Stimulated activated CD4-positive, alpha-beta T cell treated with anti-CD3 and anti-CD28 coated beads, Interleukin-12 subunit alpha, Interleukin-12 subunit beta, amount 100 ng/mL, for 24 hours (primary cell): ENCODE results near the gene PCBP2.

Experiments
- DNase-seq, 2 experiments: peaks; one replicate each; pipeline ENCODE4 v3.0.0-alpha.2; 2020; ENCODE audit warnings: low read depth in 2 of 2

PCBP2 gene

DNA sequence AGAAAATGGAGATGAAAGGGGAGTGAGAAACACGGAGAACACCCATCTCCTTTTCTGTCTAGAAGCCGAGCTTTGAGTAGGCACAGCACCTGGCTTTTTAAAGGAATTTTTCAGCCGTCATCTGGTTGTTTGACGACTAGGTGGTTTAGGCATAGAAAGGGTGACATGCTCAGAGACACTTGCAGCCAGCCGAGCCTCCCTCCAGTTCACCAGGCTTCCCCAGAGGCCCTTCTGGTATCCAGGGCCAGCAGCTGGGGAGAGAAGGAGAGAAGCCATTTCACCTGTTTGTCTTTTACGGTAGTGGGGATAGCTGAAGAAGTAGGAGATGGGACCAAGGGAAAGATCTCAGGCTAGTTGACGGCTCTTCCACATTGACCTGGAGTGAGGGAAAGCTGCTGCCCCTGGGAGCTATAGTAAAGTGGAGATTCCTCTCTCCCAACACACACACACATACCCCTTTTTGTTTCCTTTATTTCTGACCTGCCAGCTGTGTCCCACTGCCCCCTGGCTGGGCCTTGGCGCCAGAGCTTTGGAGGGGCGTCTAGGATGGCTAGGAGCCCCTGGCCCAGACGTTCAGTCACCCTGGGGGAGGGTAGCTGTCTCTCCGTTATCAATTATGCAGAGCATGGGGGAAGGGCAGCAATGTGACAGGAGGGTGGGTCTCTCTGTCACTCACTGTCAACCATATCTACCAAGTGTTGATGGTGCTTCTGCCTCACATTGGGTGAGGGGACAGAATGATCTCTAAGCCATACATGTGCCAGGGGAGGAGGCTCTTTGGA, 41.9 kb downstream of the PCBP2 start:
- no peak for DNase-seq

DNA sequence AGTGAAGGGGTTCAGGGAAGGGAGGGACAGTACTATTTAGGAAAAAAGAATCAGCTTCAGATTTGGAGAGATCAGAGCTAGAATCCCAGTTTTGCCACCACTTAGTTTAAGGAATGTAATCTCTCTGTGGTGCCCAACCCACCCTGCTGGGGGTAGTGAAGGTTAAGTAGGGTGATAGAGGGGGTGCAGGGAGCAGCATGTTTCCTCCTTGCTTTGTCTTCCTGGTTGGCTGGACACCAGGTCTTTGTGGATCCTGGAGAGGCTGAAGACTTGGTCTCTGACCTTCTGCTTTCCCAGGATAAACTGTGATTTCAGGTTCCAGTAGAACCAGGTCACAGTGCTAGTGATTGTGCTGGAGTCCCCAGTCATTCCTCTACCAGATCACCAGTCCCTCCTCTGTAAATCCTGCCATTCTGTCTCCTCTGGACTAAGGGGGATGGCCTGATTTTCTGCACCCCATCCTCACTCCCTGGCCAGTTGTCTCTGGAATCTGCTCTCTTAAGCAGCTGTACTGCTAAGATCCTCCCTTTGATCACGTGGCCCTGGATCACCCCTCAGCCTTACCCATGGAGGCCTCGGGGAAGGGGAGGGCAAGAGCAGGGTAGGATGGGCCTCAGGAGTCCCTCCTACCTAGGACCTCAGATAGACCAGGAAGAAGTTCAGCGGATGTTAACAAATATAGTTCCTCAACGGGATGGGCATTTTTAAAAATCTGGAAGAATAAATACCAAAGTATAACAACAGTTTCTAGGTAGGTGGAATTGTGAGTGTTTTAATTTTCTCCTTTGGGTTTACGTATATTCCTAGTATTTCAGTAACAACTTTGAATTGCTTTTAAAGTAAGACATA, 44.2 kb downstream of the PCBP2 start:
- DNase-seq: no peak

DNA sequence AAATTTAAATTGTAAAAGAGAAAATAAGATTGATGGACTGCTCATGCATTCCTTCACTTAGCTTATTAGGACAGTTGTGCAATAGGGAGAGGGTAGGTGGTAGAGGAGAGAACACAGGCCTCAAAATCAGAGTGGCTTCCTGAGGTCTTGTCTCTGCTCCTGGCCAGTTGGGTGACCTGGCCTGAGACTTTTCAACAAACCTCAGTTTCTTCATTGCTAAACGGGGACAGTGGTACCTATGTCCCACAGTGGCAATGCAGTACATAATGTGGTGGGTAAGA, 44.8 kb downstream of the PCBP2 start:
- DNase-seq: no peak

DNA sequence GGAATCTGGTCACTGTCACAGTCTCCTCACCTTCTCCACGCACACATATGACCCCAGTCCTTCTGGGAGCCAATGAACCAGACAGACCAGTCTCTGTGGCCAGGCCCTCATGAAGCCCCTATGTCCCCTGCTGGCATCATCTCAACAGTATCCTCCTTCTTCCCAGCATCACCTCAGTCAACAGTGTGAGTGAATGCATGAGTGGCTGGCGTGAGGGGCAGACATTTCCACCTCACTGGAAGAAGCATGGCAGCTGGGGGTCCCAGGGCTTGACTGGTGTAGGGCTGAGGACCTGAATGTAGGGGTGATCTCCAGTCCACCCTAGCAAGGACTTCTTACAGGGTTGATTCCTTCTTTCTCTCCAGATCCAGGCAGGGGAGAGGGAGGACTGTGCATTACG, 45.6 kb downstream of the PCBP2 start:
- no peak for DNase-seq

DNA sequence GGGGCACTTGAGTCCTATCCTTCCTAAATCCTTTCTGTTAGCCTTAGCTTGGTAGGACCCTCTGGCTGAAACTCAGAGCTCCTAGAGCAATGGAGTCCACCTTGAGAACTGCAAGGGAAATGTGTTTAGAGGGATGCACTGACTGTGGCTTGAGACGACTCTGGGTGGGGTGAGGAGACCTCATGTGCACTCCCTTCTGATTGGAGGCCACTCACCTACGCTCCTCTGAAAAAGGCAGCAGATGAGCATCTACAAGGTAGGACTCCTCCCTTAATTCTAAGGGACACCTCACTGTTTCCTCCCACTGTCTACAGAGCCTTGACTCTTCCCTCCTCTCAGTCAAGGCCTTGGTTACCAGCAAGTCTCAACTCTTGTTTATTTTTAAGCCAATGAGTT, 46.3 kb downstream of the PCBP2 start:
- DNase-seq: no peak

DNA sequence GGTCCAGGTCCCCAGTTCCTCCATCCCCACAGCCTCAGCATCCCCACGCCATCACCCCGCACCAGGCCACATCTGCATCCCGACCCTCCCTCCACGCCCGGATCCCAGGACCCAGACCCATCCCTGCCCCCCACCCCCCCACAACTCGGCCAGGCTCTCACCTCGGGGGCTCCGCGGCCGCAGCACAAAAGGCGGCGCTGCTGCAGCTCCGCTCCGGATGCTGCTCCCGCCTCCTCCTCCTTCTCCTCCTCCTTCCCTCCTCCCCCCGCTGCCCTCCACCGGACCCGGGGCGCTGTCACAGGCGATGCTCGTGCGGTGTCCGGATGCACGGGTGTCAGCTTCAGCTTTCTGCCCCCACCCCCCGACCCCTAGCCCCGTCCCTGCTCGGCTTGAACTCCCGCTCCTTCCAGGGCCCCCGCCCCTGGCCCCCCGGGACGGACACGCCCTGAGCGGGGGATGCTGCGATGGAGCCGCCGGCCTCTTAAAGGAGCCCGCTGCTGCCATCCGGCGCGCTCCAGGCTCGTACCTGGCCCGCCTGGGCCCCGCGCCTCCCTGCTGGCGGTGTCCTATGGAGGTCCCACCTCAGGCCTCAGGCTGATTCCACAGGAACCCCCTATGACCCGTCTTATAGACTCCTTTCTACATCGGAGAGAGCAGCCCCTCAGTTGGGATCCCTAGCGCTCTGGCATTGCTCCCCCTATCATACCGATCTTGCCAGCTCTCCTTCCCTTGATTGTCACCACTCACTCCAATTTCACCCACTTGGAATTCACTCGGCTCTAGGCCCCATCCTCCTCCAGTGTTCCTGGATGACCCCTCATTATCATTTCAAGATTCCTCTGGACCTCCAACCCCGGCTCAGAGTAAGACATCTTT, 47.6 kb downstream of the PCBP2 start, which contains the start of gene MAP3K12:
Gene MAP3K12 (minus strand): TSS at position 193 of the 876 bp plus-strand sequence. CDS start 12,067 bp downstream, outside the sequence.
- peak in 1 of 2 experiments; percentile 59 for DNase-seq

DNA sequence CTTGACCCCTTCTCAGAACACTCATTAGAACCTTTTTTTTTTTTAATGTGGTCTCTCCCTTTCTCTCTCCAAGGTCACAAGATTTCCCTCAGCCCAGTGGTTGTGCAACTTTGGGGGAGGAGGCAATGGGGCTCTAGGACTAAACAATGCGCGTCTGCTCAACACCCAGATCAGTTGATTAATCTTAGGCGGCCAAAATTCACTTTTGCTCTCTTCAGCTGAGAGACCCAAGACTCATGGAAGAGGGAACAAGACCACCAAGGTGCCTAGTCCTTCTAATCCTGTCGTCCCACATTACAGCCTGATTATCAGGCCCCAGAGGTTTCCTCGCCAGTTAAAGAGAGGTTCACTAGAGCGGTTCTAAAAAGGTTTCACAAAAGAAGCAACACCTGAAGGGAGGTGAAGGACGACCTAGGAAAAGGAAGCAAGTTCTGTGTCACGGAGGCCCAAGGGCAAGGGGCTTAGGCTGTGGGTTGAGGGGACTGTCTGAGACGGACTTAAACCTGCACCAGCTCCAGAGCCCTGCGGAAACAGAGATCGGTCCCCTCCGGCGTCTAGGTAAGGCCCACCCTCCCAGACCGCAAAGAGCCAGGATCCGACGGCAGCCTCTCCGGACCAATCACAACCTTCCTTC, 48.4 kb downstream of the PCBP2 start:
- no peak for DNase-seq

DNA sequence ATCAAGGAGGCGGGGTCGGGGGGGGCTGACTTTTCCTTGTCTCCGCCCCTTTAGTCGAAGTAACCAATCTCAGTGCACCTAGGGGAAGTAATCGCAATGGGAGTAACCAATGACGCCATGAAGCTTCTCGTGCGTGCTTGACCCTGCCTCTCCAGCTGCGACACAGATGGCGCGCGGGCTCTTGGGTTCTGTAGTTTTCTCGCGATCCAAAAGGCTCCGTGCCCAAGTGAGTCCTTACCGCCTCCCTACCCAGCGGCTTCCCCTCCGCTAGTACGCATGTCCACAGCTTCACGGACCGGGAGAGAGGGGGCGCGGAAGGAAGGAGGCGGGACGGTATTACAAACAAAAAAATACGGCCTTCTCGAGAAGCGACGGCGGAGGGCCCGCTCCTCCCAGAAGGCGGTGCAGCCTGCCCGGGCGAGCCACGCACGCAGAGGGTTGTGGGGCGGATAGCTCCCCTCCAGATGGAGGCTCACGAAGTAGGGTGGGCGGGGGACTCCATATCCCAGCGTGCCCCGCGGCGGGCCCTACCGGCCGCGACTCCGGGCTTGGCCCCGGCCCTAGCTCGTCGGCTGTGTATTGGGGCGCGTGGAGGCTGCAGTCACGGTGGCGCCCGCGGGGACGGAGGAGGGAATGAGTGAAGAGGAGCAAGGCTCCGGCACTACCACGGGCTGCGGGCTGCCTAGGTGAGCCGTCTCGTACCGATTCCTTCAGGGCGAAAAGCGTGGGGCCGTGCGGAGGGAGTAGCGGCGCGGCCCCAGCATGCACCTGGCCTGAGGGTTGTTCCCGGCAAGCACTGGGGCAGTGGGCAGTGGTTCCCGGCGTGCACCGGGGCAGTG, 49.1 kb downstream of the PCBP2 start, which contains the start of gene TARBP2:
Gene TARBP2 (plus strand): TSS at position 508 of the 839 bp plus-strand sequence. CDS start 126 bp downstream, at position 634.
- DNase-seq: peak; percentile 94 to 98

DNA sequence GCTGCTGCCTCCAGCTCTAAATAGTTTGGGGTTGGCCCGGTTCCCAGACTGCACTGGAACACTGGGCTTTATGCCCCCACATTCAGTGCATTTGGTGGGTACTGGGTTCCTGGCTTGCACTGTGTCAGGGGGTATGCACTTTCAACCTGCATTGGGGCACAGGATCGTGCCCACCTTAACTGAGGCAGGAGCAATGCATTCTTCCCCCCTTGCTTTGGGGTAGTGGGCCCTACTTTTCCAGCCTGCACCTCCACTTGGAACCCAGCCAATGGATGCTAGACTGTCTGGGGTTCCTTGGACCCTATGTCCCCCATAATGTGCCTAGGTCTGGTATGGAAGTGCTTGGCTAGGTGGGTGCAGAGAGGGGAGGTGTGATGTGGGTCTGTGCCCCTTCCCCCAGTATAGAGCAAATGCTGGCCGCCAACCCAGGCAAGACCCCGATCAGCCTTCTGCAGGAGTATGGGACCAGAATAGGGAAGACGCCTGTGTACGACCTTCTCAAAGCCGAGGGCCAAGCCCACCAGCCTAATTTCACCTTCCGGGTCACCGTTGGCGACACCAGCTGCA, 49.8 kb downstream of the PCBP2 start:
- no peak for DNase-seq

DNA sequence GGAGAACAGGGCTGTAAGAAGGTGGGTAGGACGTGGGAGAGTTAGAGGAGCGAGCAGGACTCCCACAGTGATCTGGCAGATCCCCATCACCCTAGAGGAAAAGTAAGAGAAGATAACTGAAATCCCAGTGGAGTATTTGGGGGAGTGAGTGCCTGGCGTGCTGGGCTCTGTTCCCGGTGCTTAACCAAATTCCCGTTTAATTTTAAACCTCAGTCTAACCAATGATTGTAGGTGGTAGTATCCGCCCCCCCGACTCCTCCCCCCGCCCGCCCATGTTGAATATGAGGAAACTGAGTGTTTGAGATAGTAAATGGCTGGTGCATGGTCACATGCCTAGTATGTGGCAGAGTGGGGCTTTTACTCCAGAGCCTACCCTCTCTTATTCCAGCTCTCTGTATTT, 50.4 kb downstream of the PCBP2 start:
- DNase-seq: no peak

DNA sequence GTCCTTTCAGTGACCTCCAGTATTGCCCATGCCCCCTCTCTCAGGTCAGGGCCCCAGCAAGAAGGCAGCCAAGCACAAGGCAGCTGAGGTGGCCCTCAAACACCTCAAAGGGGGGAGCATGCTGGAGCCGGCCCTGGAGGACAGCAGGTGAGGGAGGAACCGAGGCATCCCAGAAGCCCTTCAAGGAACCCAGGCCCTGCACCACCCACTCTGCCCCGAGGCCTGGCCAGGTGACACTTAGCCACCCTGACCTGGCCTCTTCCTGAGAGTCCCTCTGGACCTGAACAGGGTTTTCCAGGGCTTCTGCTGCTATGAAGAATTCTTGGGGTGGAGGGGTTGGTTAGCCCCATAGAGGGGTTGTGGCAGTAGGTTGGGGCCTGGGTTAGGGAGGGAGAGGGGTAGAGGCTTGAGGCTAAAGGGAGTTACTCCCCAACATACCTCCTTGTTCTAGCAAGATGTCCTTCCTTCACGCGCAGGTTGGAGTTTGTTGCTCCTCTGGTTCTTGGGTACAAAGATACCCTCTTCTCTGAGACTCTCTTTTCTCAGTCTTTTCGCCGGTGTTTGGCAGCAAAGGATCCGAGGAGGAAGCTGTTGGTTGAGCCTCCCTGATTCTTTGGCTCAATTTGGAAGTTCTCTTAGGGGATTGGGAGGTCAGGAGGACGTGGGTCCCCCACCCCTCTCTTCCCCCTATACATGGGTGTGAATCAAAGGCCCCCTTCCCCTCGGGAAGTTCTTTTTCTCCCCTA, 51.3 kb downstream of the PCBP2 start:
- no peak for DNase-seq

DNA sequence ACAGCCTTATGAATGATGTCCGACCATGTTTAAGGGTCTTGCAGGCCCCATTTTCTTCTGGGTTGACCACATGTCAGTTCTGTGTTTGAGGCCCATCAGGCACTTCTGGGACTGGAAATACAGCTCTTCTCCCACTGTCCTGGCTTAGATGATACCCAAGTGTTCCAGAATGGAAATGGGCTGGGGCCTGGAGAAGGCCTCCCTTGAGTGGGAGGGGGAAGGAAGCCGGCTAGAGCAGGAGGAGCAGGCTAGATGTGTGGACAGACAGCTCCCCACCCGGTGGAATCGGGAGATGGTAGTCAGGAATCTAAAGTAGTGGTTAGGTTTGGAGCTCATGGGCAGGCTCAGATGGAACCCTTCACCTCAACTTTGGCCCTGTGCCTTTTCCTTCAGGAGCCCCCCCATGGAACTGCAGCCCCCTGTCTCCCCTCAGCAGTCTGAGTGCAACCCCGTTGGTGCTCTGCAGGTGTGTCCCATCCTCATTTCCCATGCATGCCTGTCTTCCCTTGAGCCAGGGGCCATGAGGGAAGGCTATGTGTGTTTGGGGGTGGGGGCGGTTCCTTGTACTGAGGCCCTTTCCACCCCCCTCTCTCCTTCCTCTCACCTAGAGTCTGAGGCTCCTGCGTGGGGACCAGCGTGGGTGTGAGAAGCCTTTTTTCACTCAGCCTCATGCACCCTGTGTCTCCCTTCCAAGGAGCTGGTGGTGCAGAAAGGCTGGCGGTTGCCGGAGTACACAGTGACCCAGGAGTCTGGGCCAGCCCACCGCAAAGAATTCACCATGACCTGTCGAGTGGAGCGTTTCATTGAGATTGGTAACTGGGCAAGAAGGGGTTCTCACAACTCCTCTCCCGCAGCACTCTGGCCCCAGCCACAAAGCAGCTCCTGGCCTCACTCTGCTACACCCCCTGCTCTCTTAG, 52.4 kb downstream of the PCBP2 start:
- no peak for DNase-seq

DNA sequence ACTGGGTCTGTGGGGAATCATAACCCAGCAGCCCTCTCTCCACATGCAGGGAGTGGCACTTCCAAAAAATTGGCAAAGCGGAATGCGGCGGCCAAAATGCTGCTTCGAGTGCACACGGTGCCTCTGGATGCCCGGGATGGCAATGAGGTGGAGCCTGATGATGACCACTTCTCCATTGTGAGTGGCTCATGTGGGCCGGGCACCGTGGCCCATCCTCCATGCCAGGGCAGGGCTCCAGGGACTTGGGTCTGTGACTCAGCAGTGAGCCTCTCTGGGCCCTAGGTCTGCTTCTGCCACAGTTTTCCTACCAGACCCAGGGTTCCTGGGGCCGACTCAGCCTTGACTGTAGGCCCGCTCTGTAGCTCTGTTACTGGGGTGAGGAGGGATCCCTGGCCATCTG, 53.2 kb downstream of the PCBP2 start:
- DNase-seq: no peak

DNA sequence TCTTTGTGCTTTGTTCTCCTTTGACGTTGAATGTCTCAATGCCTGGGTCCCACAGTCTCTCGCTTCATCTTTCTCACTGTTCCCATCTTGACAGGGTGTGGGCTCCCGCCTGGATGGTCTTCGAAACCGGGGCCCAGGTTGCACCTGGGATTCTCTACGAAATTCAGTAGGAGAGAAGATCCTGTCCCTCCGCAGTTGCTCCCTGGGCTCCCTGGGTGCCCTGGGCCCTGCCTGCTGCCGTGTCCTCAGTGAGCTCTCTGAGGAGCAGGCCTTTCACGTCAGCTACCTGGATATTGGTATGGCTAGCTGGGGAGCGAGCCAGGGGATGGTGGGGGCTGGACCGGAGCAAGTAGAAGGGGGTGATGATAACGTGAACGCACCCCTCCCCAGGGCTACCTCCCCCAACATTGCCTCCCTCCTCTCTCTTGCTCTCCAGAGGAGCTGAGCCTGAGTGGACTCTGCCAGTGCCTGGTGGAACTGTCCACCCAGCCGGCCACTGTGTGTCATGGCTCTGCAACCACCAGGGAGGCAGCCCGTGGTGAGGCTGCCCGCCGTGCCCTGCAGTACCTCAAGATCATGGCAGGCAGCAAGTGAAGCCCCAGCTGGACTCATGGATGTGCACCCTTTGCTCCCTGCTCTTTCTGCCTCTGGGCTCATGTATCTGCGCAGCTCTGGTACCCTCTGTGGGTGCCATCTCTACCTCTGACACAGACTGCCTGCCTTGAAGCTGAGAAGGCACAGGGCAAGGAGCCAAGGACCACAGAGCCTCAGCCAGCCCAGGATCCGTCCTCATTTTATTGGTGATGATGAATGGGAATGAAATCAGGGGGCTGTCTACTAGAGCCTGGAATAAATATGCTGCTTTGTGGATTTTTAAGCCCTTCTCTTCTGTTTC, 53.9 kb downstream of the PCBP2 start:
- no peak for DNase-seq

DNA sequence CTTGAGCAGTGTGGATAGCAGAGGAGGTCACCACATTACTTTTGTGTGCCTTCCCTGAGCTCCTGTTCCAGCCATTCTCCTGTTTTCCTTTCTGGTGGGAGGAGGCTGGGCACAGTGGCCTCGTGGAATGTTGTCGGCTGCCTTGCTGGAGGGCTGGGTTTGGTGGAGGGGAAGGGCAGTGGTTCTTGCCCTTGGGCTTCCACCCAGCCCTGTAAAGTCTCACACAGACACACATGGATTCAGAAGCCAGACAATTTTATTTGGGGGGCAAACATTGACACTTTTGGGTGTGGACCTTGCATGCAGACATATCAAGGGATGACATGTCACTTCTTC, 54.5 kb downstream of the PCBP2 start:
- DNase-seq: no peak

DNA sequence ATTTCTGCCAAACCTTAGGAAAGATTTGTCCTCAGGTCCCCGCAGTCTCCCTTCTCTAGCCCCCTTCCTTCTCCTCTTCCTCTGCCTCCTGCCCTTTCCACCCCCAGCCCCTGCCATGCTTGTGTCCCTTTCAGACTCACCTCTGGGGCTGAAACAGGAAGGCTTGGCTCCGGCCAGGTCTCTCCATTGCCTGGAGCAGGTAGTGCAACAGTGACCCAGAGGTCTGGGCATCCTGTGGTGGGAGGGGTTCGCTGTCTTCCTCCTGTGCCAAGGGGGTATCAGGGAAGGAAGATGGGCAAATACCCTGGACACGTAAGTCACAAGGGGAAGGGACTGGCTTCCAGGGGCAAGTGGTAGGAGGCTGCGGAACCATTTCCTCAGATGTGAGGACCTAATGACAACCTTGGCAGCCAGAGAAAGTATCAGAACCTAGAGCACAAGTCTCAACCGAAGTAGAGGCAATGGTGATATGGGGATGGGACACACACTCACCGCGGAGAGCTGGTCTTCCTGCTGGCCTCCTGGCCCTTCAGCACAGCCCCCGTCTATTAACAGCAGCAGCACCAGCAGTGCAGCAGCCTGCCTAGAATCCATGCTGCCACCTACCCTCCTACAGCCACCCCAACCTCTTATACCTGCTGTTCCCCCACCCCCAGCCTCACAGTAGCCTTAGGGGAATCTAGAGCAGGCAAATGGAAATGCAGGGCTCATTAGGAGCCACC, 55.1 kb downstream of the PCBP2 start, which contains the start of gene NPFF:
Gene NPFF (minus strand): TSS at position 604 of the 722 bp plus-strand sequence. CDS start 10 bp downstream, at position 594.
- no peak for DNase-seq

DNA sequence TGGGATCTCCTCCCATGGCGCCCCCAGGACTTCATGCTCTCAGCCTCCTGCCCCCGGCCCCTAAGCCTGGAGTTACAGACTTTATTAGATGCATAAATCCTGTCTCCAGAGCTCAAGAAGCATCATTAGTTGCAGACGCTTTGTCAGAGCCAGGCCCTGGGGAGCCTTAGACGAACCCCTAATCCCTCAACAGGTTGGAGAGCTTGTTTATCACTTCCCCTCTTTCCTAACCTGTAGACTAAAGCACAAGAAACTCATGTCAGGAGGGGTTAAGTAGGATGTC, 55.6 kb downstream of the PCBP2 start:
- DNase-seq: no peak
